ENCODE measurements around the gene NGF.

Gene NGF

DNA sequence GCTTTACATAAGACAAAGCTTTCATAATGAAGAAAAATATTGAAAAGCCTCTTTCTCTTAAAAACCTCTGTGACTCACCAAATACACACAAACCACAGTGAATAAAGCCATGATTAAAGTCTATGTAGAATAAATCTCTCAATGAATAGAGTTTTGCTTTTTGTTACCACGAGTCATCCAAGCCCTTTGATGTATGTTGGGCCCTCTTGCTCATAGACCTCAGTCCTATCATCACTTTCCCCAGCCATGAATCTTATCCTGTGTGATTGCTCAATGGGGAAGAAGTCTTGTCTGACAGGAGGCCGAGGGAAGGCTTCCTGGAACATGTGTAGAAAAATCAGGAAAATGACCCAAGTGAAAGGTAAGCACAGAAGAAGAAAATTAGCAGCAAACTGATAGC, 60.8 kb downstream of the NGF start:
- DNase-seq, result no peak

DNA sequence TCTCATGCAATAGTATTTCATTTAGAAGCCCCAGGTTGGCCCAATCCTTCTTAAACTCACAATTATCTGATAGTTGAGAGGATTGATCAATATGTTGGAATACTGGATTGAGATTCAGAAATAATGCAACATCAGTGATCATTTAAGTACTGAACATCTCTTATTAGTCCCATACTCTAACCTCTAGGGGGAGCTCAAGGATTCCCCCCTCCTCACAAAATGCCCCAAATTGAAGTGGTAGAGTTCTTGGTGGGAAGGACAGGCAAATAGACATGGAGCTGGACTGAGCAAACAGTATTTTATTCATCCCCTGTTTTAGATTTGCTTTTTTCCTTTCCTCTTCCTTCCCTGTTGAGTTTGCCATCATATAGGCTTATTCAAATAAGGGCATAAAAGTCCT, 62.8 kb downstream of the NGF start:
- DNase-seq, result no peak

DNA sequence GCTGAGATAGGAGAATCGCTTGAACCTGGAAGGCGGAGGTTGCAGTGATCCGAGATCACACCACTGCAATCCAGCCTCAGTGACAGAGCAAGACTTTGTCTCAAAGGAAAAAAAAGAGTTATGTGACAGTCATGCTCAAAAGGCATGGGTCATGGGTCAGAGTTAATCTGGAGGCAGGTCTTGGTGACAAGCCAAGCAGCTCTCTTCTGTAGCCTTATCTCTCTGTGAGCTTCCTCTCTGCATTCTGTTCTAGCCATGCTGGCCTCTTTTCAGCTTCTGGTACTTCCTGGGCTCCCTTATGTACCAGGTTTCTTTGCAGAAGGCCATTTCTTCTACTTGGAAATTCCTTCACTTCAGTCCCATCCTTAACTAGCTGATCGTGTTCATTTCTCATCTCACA, 63.6 kb downstream of the NGF start:
- DNase-seq, result no peak

DNA sequence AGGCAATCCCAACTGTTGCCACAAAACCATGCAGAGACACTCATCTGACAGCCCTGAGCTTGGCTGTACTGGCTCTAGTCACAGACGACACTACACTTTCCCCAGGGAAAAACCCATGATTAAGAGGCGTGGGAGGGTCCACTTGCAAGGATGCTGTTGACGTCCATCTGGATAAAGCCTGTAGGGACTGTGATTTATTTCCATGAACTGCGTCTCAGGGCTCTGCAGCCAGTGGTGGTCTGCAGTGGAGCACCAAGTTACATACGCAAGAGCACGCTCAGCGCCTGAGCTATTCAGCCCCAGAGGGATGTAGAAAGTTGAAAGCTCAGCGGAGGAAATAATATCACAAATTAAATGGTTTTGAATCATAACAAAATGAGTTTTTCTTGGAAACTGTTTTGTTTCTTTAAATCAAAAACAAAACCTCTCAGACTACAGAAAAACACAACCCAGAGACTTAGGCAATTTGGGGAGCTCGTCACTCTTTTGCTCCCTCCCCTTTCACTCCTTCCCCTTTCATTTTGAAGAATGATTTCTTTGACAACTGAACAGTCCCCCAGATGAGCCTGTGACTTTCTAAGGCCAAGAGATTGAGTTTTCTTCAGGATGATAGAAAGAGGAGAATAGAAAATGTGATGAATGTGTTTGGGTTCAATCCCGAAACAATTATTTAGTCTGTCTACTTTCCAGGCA, 71.2 kb downstream of the NGF start:
- no peak for DNase-seq

DNA sequence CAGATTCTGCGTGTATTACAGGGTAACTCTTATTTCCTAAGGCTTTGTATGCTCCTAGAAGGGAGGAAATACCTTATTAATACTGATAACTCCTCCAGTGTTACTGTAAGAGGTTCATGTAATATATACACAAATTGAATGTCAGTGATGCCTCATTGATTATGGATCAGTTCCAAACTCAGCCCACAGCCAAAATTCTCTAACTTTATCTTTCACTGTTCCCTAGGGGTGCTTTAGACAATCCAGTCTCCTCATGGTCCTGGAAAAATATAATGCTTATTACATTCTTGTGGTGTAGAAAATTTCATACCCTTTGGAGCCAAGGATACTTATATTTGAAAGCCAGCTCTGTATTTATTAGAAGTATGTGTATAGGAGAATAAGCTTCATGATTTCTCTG, 73.0 kb downstream of the NGF start:
- no peak for DNase-seq

- DNase-seq, result no peak
These were observed 75.2 kb downstream of the NGF start for GRCh38 chr1:115262886-115263285.

GRCh38 chr1:115261496-115261895, 76.6 kb downstream of the NGF start:
- no peak for DNase-seq

DNA sequence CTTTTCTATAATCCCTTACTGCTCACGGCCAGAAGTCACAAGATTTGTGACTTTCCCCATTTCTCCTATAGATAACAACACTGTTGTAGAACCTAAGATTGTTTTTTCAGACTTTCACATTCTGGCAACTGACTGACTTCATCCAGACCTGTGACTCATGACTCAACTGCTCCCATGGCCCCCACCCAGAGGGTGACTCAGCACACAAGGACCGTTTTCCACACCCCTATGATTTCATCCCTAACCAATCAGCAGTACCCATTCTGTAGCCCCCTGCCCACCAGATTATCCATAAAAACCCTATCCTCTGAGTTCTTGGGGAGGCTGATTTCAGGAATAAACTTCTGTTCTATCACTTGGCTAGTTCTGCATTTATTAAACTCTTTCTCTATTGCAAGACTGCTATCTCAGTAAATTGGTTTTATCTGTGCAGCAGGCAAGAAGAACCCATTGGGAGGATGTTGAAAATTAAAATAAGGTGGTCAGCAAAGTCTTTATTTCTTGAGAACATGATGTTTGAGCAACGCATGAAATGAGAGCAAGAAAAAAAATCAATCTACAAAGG, 79.7 kb downstream of the NGF start:
- DNase-seq, result no peak

DNA sequence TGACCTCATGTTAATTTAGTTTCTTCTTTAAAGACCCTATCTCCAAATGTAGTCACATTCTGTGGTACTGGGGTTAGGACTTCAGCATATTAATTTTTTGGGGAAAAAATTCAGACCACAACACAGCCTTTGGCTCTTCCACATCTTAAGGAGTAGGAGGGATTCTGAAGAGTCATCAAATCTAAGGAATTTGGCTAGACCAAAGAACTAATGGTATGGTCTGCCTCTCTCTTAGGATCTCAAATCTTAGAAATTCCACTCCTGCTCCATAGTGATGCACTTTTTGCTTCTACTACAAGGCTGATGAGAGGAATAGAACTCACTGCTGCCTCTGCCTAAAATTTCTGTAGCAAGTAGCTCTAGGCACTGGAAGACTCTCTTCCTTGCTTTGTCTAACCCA, 80.5 kb downstream of the NGF start:
- no peak for DNase-seq

DNA sequence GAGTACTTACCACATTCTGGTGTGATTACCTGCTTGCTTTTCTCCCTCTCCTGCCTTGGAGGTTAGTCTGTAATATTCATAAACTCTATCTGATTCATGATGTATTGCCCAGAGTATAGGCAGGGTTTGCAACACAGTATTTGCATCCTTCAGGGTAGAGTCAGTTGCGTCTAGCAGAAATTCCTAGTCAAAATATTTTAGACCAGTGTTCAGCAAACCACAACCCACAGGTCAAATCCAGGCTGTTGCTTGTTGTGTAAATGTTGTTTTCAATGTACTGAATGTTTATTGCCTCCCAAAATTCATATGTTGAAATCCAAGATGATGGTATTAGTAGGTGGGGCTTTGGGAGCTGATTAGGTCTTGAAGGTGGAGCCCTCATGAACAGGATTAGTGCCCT, 82.9 kb downstream of the NGF start:
- DNase-seq, result no peak

DNA sequence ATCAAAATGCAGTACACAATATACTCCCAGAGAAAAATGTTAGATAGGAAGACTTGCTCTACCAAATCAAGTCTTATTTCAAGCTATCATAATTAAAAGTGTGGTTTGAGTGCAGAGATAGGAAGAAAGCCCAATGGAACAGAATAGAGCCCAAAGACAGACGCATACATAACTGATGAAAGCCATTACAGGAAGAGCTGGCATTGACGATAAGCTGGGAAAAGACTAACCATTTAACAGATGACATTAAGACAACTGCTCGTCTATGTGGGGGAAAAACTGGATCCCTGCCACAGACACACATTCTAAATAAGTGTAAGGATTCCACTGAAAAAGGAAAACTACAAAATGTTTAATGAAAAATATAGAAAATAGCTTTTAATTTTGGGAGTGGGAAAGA, 85.5 kb downstream of the NGF start:
- no peak for DNase-seq

GRCh38 chr1:115251856-115252255, 86.2 kb downstream of the NGF start:
- DNase-seq, result no peak

DNA sequence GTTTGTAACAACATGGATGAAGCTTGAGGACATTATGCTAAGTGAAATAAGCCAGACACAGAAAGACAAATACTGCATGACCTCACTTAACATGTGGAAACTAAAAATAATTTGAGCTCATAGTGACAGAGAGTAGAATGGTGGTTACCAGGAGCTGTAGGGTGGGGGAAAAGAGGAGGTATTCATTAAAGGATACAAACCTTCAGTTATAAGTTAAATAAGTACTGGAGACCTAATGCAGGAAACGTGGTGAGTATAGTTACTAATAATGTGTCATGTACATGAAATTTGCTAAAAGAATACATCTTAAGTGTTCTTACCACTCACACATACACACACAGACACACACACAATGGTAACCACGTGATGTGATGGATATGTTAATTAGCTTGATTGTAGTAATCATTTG, 86.7 kb downstream of the NGF start:
- DNase-seq, result no peak

GRCh38 chr1:115246526-115246925, 91.5 kb downstream of the NGF start:
- DNase-seq, result no peak

- no peak for DNase-seq
These were observed 92.8 kb downstream of the NGF start for GRCh38 chr1:115245227-115245626.

DNA sequence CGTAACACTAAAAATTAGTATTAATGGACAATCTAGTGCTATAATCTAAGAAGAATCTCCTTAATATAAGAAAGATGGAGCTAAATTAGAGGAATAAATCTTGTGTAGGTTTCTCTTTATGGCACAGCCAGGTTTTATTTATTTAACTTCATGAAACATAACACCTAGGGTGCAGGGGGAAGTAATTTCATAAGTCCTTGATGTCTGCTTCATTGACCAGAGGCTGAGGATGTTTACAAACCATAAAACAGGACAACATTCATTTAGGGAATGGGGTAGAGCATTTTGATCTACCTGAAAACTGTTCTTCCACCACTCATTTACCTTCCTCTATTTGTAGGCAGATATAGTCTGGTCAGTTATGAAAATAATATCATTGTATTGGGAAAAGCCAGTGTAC, 95.5 kb downstream of the NGF start:
- DNase-seq, result no peak

DNA sequence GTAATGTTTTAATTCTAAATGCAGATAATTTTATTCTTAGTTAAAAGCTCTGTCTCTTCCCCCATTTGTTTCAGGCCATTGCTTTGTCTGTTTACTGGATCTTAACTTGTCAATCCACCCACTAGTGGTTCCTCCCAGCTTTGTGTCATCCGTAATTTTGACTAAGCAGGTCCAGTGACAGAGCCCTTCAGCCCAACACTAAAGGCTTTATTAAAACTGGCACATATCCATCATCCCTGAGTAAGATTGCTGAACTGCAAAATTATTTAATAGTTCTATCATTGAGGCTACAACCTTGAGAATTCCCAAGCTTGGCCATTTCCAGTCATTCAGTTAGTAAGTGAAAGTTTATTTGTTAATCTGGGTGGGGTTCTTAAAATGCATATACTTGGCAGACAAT, 96.7 kb downstream of the NGF start:
- DNase-seq, result no peak

GRCh38 chr1:115240297-115240696, 97.8 kb downstream of the NGF start:
- no peak for DNase-seq

GRCh38 chr1:115239426-115239825, 98.6 kb downstream of the NGF start:
- no peak for DNase-seq

DNA sequence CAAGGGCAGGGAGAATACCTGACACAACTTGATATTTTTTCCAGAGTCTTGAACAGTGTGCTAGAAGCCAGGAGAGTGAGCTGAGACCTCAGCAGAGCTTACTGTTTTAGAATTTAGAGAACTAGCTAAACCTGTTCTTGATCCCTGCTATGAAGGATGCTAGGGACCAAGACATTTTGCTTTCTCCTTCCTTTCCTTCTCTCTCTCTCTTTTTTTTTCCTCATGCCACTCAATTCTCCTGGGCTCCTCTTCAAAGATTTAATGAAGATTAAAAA, 99.0 kb downstream of the NGF start:
- DNase-seq, result no peak

- no peak for DNase-seq
These were observed 99.5 kb downstream of the NGF start for GRCh38 chr1:115238336-115239147.

DNA sequence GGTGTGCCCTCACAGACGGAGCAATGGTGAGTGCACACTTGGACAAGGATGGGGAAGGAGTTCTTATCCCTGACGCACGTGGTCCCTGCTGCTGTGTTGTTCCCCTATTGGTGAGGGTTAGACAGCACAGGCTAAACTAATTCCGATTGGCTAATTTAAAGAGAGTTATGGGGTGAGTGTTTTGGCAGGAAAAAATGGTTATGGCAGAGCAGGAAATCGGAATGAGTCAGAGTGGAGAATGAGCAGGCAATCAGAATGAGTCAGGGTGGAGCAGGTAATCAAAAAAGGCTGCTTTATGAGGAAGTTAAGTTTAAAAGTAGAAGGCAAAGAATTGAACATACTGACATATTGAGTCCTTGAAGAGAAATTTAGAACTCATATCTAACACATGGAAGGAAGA, 100.5 kb downstream of the NGF start:
- no peak for DNase-seq

DNA sequence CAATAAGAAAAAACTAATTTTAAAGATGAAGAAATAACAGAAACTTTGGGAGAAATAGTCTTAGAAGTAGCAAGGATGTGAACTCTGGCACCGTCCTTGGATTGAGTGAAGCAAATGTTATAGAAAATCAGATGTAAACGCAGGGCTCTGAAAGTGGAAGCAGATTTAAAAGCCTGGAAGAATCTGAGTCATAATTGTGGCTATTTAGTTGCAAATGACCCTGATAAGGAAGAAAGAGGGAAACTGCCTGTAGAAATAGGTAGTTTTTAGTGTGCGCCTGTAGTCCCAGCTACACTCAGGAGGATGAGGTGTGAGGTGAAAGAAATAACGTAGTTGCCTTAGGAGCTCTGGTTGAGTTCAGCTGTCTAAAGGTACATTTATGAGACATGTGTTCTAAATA, 101.0 kb downstream of the NGF start:
- no peak for DNase-seq
